K562 (cell line): ENCODE measurements around the gene DMGDH. TPM values are rescaled to one million over a fixed set of nuclear protein-coding genes. Genes with fewer than 3 reads are reported as not detected.

Experiments used
- ATAC-seq: fragments of 200-7000 bp; cut with Tn5 transposase; 3 replicates; pipeline ENCODE4 v1.9.1; 2020; ENCODE audit warnings: moderate library complexity
- BruUV-seq: library from RNA; stranded (reverse); fragments of 400-500 nt; replicated peaks from 2 replicates; lab custom pipeline; 2021; lab: Mats Ljungman, UMichigan
- CTCF ChIA-PET: fragments of 300-600 bp; formaldehyde crosslinking; extraction: SDS; loops from one replicate; lab custom pipeline; 2021; ENCODE audit warnings: low intra/inter-chr PET ratio; lab: Yijun Ruan, JAX
- POLR2A ChIA-PET: fragments of 300-600, 350-650 bp; sonication (Branson Sonifier 250); formaldehyde crosslinking; extraction: SDS; loops from one replicate; lab custom pipeline; 2021; ENCODE audit warnings: antibody characterized with exemption, inconsistent platforms; lab: Yijun Ruan, JAX
- DNase-seq, 4 experiments: peaks; one replicate each; pipeline versions ENCODE4 v3.0.0 to v3.0.0-alpha.2; 2011 to 2018; ENCODE audit warnings: low spot score in 3 of 4, mixed read lengths in 3 of 4; ENCODE audit errors: extremely low read depth in 1 of 4
- FAIRE-seq: peaks from 2 replicates; lab custom pipeline; 2011; peaks lifted over from hg19 to GRCh38; lab: Jason Lieb, UNC
- H2AFZ ChIP-seq: 2 replicates; pipeline ENCODE4 v1.6.0; 2011; ENCODE audit warnings: low read depth, low read length, control low read depth, inconsistent platforms
- H3K27ac ChIP-seq: fragments of 200-600 bp; 3 replicates; pipeline ENCODE4 v1.8.0; 2011; ENCODE audit warnings: low read depth, mild to moderate bottlenecking, control low read depth, inconsistent platforms, low read length, moderate library complexity, mixed read lengths; ENCODE audit errors: extremely low read depth
- H3K27me3 ChIP-seq, 2 experiments: fragments of 300-600 bp in 1 of 2; 2 replicates in 1 of 2; 3 replicates in 1 of 2; pipeline versions ENCODE4 v1.6.0 to v1.8.0; 2011; ENCODE audit warnings: inconsistent platforms in 2 of 2, low read length in 2 of 2, mild to moderate bottlenecking in 1 of 2, mixed read lengths in 1 of 2, moderate library complexity in 1 of 2; ENCODE audit not compliant: control insufficient read depth in 2 of 2, insufficient read depth in 2 of 2
- H3K36me3 ChIP-seq: fragments of 300-600 bp; 3 replicates; pipeline ENCODE4 v1.8.0; 2011; ENCODE audit warnings: mild to moderate bottlenecking, low read length, inconsistent platforms; ENCODE audit not compliant: control insufficient read depth, insufficient read depth
- H3K4me1 ChIP-seq, 2 experiments: fragments of 200-600 bp in 1 of 2; replicated peaks in 1 of 2; 2 replicates in 1 of 2; 3 replicates in 1 of 2; pipeline versions ENCODE4 v1.5.1 to v1.8.0; 2011; ENCODE audit warnings: inconsistent platforms in 2 of 2, low read length in 2 of 2, mild to moderate bottlenecking in 1 of 2, mixed read lengths in 1 of 2, moderate library complexity in 1 of 2; ENCODE audit not compliant: control insufficient read depth in 2 of 2, insufficient read depth in 2 of 2
- H3K4me2 ChIP-seq: 2 replicates; pipeline ENCODE4 v1.6.1; 2011; ENCODE audit warnings: low read length, control low read depth, inconsistent platforms, mixed read lengths; ENCODE audit not compliant: insufficient read depth
- H3K4me3 ChIP-seq: fragments of 200-600 bp; sonication (generic), shearing (Covaris generic); 2 replicates; pipeline ENCODE4 v1.5.1; 2016; ENCODE audit warnings: control low read depth, inconsistent platforms
- H3K79me2 ChIP-seq: fragments of 200-600 bp; 3 replicates; pipeline ENCODE4 v1.8.0; 2011; ENCODE audit warnings: low read length, inconsistent platforms; ENCODE audit not compliant: control insufficient read depth, insufficient read depth
- H3K9ac ChIP-seq, 2 experiments: 2 replicates each; pipeline versions ENCODE4 v1.6.0 to v1.6.1; 2011; ENCODE audit warnings: low read depth in 2 of 2, low read length in 2 of 2, control low read depth in 1 of 2, inconsistent platforms in 1 of 2, mild to moderate bottlenecking in 1 of 2, mixed read lengths in 1 of 2; ENCODE audit not compliant: insufficient read depth in 1 of 2
- H3K9me1 ChIP-seq: one replicate; pipeline ENCODE4 v1.6.0; 2011; ENCODE audit warnings: inconsistent platforms, mild to moderate bottlenecking, low read length, moderate library complexity; ENCODE audit not compliant: control insufficient read depth, insufficient read depth
- H3K9me3 ChIP-seq: replicated peaks from 2 replicates; pipeline ENCODE4 v1.5.1; 2011; ENCODE audit warnings: low read depth, low read length, inconsistent platforms; ENCODE audit not compliant: control insufficient read depth, insufficient read depth
- H4K20me1 ChIP-seq: replicated peaks from 2 replicates; pipeline ENCODE4 v1.6.1; 2011; ENCODE audit warnings: low read length, inconsistent platforms, mixed read lengths; ENCODE audit not compliant: control insufficient read depth, insufficient read depth
- CBFA2T3 ChIP-seq: fragments of 450-650 bp; IDR thresholded peaks from 2 replicates; pipeline ENCODE4 v1.6.1; 2017
- CBX8 ChIP-seq: fragments of 200-600 bp; sonication (generic); IDR thresholded peaks from 2 replicates; pipeline ENCODE4 v1.6.1; 2012; ENCODE audit warnings: borderline replicate concordance, mixed run types, low read depth, mild to moderate bottlenecking, moderate library complexity, mixed read lengths, low read length, control low read depth, inconsistent platforms; ENCODE audit not compliant: poor library complexity, severe bottlenecking; ENCODE audit errors: extremely low read depth
- COPS2 ChIP-seq: fragments of 450-650 bp; conservative IDR thresholded peaks from 2 replicates; pipeline ENCODE4 v1.6.1; 2016; ENCODE audit warnings: mild to moderate bottlenecking, moderate library complexity
- CREM ChIP-seq: IDR thresholded peaks from 2 replicates; pipeline ENCODE4 v1.6.1; 2014; ENCODE audit warnings: antibody characterized with exemption, low read depth
- CUX1 ChIP-seq: fragments of 200-800 bp; sonication (Bioruptor generic); IDR thresholded peaks from 2 replicates; pipeline ENCODE4 v1.6.1; 2016; ENCODE audit warnings: missing genetic modification characterization, missing compliant biosample characterization
- ESRRA ChIP-seq: fragments of 450-650 bp; IDR thresholded peaks from 2 replicates; pipeline ENCODE4 v1.6.1; 2014; ENCODE audit warnings: low read depth, mild to moderate bottlenecking, moderate library complexity, borderline replicate concordance
- ETS2 ChIP-seq: IDR thresholded peaks from 2 replicates; pipeline ENCODE4 v1.6.1; 2016; ENCODE audit warnings: borderline replicate concordance, missing genetic modification characterization, mild to moderate bottlenecking, moderate library complexity, missing compliant biosample characterization; ENCODE audit not compliant: poor library complexity, severe bottlenecking
- FOXJ3 ChIP-seq: sonication (generic); formaldehyde crosslinking; IDR thresholded peaks from 2 replicates; pipeline ENCODE4 v1.4.0; 2020; ENCODE audit warnings: mild to moderate bottlenecking, missing genetic modification reagents
- FOXK1 ChIP-seq: sonication (generic); formaldehyde crosslinking; IDR thresholded peaks from 2 replicates; pipeline ENCODE4 v1.8.0; 2022; ENCODE audit warnings: missing genetic modification reagents, mild to moderate bottlenecking, borderline replicate concordance
- MCM7 ChIP-seq, 2 experiments: fragments of 450-650 bp; IDR thresholded peaks; 2 replicates each; pipeline ENCODE4 v1.6.1; 2016 to 2018
- MTA3 ChIP-seq: fragments of 450-650 bp; formaldehyde crosslinking; IDR thresholded peaks from 2 replicates; pipeline ENCODE4 v1.6.1; 2017; ENCODE audit warnings: mild to moderate bottlenecking, borderline replicate concordance
- TCF7 ChIP-seq: sonication (generic); IDR thresholded peaks from 2 replicates; pipeline ENCODE4 v1.6.1; 2016; ENCODE audit warnings: antibody characterized with exemption, borderline replicate concordance
- ZBTB49 ChIP-seq: sonication (generic); formaldehyde crosslinking; IDR thresholded peaks from 2 replicates; pipeline ENCODE4 v1.8.0; 2022; ENCODE audit warnings: missing genetic modification reagents, mild to moderate bottlenecking, borderline replicate concordance
- ZC3H11A ChIP-seq: IDR thresholded peaks from 2 replicates; pipeline ENCODE4 v1.6.1; 2012; ENCODE audit warnings: low read depth, low read length, improper control_type of control experiment
- ZNF316 ChIP-seq: fragments of 450-650 bp; IDR thresholded peaks from 2 replicates; pipeline ENCODE4 v1.6.1; 2016
- WGBS: fragments of 100-300 bp; shearing (Covaris generic); methylation state at CpG from one replicate; pipeline ENCODE4 v1.1.6; 2016; ENCODE audit warnings: low coverage, mixed read lengths; ENCODE audit not compliant: insufficient coverage; ENCODE audit errors: missing lambda C conversion rate; 5-methylcytosine and 5-hydroxymethylcytosine counted together
- in situ Hi-C: fragments of 300-500 bp; cut with MboI; formaldehyde crosslinking; loops from 4 replicates; pipeline ENCODE4 v1.15.0; 2018; ENCODE audit warnings: inconsistent platforms, mixed read lengths
- intact Hi-C: fragments of 100-400 bp; cut with micrococcal nuclease; formaldehyde crosslinking; loops from 2 replicates; pipeline ENCODE4 v1.14.2; 2022
- polyA plus RNA-seq, 8 experiments: library from polyadenylated mRNA; depleted of rRNA in 4 of 8; stranded (reverse) in 5 of 8; unstranded in 3 of 8; fragments of >200 nt; fragmentation: Nextera tagmentation in 2 of 8; fragmentation: Illumina TruSeq in 1 of 8; extraction: Ambion mirVana in 2 of 8; extraction: Trizol in 1 of 8; gene quantifications; 2 replicates each; pipeline versions ENCODE4 v1.2.1 to v1.2.3, GENCODE V29; 2011 to 2014; ENCODE audit warnings: inconsistent platforms in 1 of 8, missing spikeins in 1 of 8
- total RNA-seq, 7 experiments: library from RNA; depleted of rRNA in 6 of 7; stranded (reverse); fragments of >200 nt in 6 of 7; fragmentation: Illumina TruSeq in 2 of 7; extraction: Trizol in 2 of 7; gene quantifications; 2 replicates each; pipeline versions ENCODE4 v1.2.1 to v1.2.3, GENCODE V29; 2011 to 2021; ENCODE audit warnings: low replicate concordance in 1 of 7

The DMGDH gene
- total and polyA plus RNA-seq, 9 of the 15 experiments (the other 6 are each of a cell fraction or from before 2014, with no cell fraction given), result 0.13 to 0.58 TPM; not detected in 7

GRCh38 chr5:78993165-78993564 lies 76.3 kb downstream of the DMGDH start (continued):
- TF ChIP-seq COPS2 (no peak), ZNF316 (no peak), CBFA2T3 (no peak), ZBTB49 (CRISPR knock-in tag) (no peak), MCM7 (IDR thresholded peaks at IDR 0.05) (no peak)

- in situ Hi-C loops (no loop called here), intact Hi-C loops (no loop called here)
- H4K20me1 ChIP-seq, result no peaks in the 10 kb centered on the region
- no peaks in the 10 kb centered on the region for H3K9me3 ChIP-seq
- no peak for FAIRE-seq
- H3K9me1 ChIP-seq, result no peaks in the 10 kb centered on the region
- H3K9ac ChIP-seq, result no peak overlapping the region
- BruUV-seq, result no TSS peak
- no peak overlapping the region for H2AFZ ChIP-seq
- H3K27ac ChIP-seq, result no peak overlapping the region
- CTCF ChIA-PET, result no interaction called here
- no peak overlapping the region for H3K4me3 ChIP-seq
- POLR2A ChIA-PET, result interaction anchor here (0.6 kb wide), 1 partner anchor 839 kb away, joined by 3 read pairs; no protein-coding TSS in a partner anchor
- ATAC-seq, result no peak
- H3K4me1 ChIP-seq, result no peaks in the 10 kb centered on the region
- DNase-seq, result no peak
- H3K4me2 ChIP-seq, result no peak overlapping the region
- H3K27me3 ChIP-seq, result peaks cover 0 to 2% of the 10 kb centered on the region in 2 experiments; a peak in 1 of 5 replicates
- H3K36me3 ChIP-seq, result no peaks in the 10 kb centered on the region
- 0% methylated on average over 2 of the region's 2 CpGs for WGBS
- no peaks in the 10 kb centered on the region for H3K79me2 ChIP-seq
- no peak for TF ChIP-seq MTA3
- TF ChIP-seq ZC3H11A, result no peak
- no peak for TF ChIP-seq CREM
- no peak for TF ChIP-seq ETS2
- no peak for TF ChIP-seq ESRRA
- TF ChIP-seq TCF7, result no peak
- no peak for TF ChIP-seq CBX8
- no peak for TF ChIP-seq FOXK1 (CRISPR knock-in tag)
- no peak for TF ChIP-seq CUX1 (CRISPR knock-in tag)
- TF ChIP-seq FOXJ3, result no peak
Observed at GRCh38 chr5:78992146-78992545, 77.3 kb downstream of the DMGDH start.
